SK-N-MC (cell line): ENCODE results near the gene GGTLC2.

Source experiments
- EZH2 ChIP-seq: fragments of 200-600 bp; sonication (generic); IDR thresholded peaks from one replicate; pipeline ENCODE4 v1.6.1; 2017; ENCODE audit warnings: antibody characterized with exemption
- POLR2AphosphoS5 ChIP-seq: IDR thresholded peaks from 2 replicates; pipeline ENCODE4 v1.6.1; 2012; ENCODE audit warnings: mild to moderate bottlenecking, low read depth, low read length, borderline replicate concordance

- no peak for TF ChIP-seq POLR2AphosphoS5
- no peak for TF ChIP-seq EZH2
Observed at GRCh38 chr22:22619765-22620414, 24.5 kb upstream of the GGTLC2 start.
